Lung (tissue), 12 donors: ENCODE measurements around the gene SLC41A2. TPM values are rescaled to one million over a fixed set of nuclear protein-coding genes. Genes with fewer than 3 reads are reported as not detected.
"Not testable (repeated sequence)": the region's sequence is repeated elsewhere in the genome, so short reads cannot be mapped to it uniquely, and the experiment has no call there.

ENCODE experiments used
- ATAC-seq: fragments of 200-7000 bp; cut with Tn5 transposase; one replicate; pipeline ENCODE4 v1.9.1; 2020; ENCODE audit warnings: moderate number of reproducible peaks; ENCODE audit not compliant: insufficient read depth, low FRiP score
- DNase-seq, 3 donors: peaks; one replicate each; pipeline ENCODE4 v3.0.0-alpha.2; 2013 to 2017
- H3K27ac ChIP-seq, 2 donors: one replicate each; pipeline ENCODE4 v1.5.1; 2013; ENCODE audit warnings: mild to moderate bottlenecking in 2 of 2, moderate library complexity in 2 of 2, control low read depth in 1 of 2, inconsistent platforms in 1 of 2, low read depth in 1 of 2, low read length in 1 of 2
- H3K27me3 ChIP-seq, 3 donors: one replicate each; pipeline ENCODE4 v1.5.1; 2013; ENCODE audit warnings: low read length in 2 of 3; ENCODE audit not compliant: control insufficient read depth in 3 of 3, insufficient read depth in 3 of 3
- H3K36me3 ChIP-seq, 4 donors: one replicate each; pipeline ENCODE4 v1.5.1; 2013; ENCODE audit warnings: low read length in 4 of 4, mild to moderate bottlenecking in 1 of 4, moderate library complexity in 1 of 4; ENCODE audit not compliant: control insufficient read depth in 4 of 4, insufficient read depth in 4 of 4
- H3K4me1 ChIP-seq, 5 donors: one replicate each; pipeline ENCODE4 v1.5.1; 2013; ENCODE audit warnings: low read length in 5 of 5, mild to moderate bottlenecking in 2 of 5, moderate library complexity in 1 of 5; ENCODE audit not compliant: control insufficient read depth in 5 of 5, insufficient read depth in 5 of 5
- H3K4me3 ChIP-seq: one replicate; pipeline ENCODE4 v1.5.1; 2013; ENCODE audit warnings: mild to moderate bottlenecking, control low read depth, moderate library complexity
- H3K9ac ChIP-seq, 2 donors: one replicate each; pipeline ENCODE4 v1.5.1; 2013; ENCODE audit warnings: low read length in 2 of 2, control low read depth in 1 of 2; ENCODE audit not compliant: insufficient read depth in 1 of 2
- H3K9me3 ChIP-seq, 4 donors: one replicate each; pipeline ENCODE4 v1.5.1; 2013; ENCODE audit warnings: low read length in 3 of 4, mild to moderate bottlenecking in 1 of 4, moderate library complexity in 1 of 4; ENCODE audit not compliant: control insufficient read depth in 4 of 4, insufficient read depth in 3 of 4
- CTCF ChIP-seq: IDR thresholded peaks from 2 replicates; pipeline ENCODE4 v1.5.1; 2012; ENCODE audit warnings: mild to moderate bottlenecking; ENCODE audit errors: control extremely low read depth, extremely low read depth
- WGBS, 2 donors: extraction: QIAGEN DNeasy Blood & Tissue Kit; methylation state at CpG; one replicate each; pipeline ENCODE4 v1.1.7; 2013; 5-methylcytosine and 5-hydroxymethylcytosine counted together
- polyA plus RNA-seq, 2 donors: library from polyadenylated mRNA; stranded (reverse); fragments of 200-250 nt; gene quantifications; one replicate each; pipeline ENCODE4 v1.2.1, GENCODE V29; 2013
- total RNA-seq, 2 donors: library from RNA; depleted of rRNA in 1 of 2; stranded (reverse); fragments of >200 nt in 1 of 2; gene quantifications; one replicate each; pipeline ENCODE4 v1.2.1, GENCODE V29; 2014 to 2021
- donor health status: control.
- donor health status: control.
- donor health status: Bipolar disorder and iron deficiency.
- donor health status: healthy.
- donor health status: DM: yes; HTN: yes; CAD: no.

Gene SLC41A2
- total and polyA plus RNA-seq, 4 donors, result 6.2 to 64.7 (median 24.7) TPM

- WGBS, 2 donors, result 93 to 94% methylated on average over 4 of the region's 4 CpGs
- no peak for ATAC-seq
- Histone ChIP-seq H3K27ac (no peak overlapping the region), H3K27me3 (no peaks in the 10 kb centered on the region), H3K9me3 (no peaks in the 10 kb centered on the region), H3K4me1 (peaks cover 0 to 9% (median 5%) of the 10 kb centered on the region in 5 donors), H3K9ac (no peak overlapping the region), H3K4me3 (no peak overlapping the region), H3K36me3 (peaks cover 0 to 9% (median 5%) of the 10 kb centered on the region in 4 donors)
- DNase-seq, result no peak
- no peak for TF ChIP-seq CTCF
Measured at GRCh38 chr12:104985206-104985605, 27.1 kb upstream of the SLC41A2 start.

GRCh38 chr12:104977688-104978087 lies 19.6 kb upstream of the SLC41A2 start:
- ATAC-seq, H3K27me3 ChIP-seq, H3K36me3 ChIP-seq, H3K27ac ChIP-seq, H3K9me3 ChIP-seq, H3K9ac ChIP-seq, DNase-seq, H3K4me3 ChIP-seq, H3K4me1 ChIP-seq: not testable (repeated sequence)
- WGBS, 2 donors, result 93 to 95% methylated on average over 15 of the region's 15 CpGs

DNA sequence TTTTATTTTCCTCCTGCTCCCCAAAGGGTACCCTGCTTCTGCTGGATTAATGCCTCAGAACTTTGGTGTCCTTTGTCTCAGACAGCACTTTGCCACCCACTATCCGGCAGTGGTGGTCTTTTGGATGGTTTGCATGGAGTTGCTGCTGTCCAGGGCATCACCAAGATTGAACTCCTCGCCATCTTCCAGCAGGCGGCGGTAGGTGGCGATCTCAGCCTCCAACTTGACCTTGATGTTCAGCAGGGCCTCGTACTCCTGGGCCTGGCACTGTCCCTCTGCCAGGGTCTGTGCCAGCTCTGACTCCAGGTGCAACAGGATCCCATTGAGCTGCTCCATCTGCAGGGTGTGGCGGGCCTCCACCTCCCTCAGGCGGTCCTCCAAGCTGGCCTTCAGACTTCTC lies 18.6 kb upstream of the SLC41A2 start:
- H3K9ac ChIP-seq, result no peak overlapping the region
- no peak for ATAC-seq
- no peak for DNase-seq
- no peaks in the 10 kb centered on the region for H3K9me3 ChIP-seq
- H3K27me3 ChIP-seq, result no peaks in the 10 kb centered on the region
- H3K27ac ChIP-seq, result no peak overlapping the region
- 76 to 83% methylated on average over 8 of the region's 8 CpGs for WGBS, 2 donors
- no peak overlapping the region for H3K4me3 ChIP-seq
- H3K36me3 ChIP-seq, result no peaks in the 10 kb centered on the region
- TF ChIP-seq CTCF, result no peak
- no peaks in the 10 kb centered on the region for H3K4me1 ChIP-seq

- no peaks in the 10 kb centered on the region for H3K4me1 ChIP-seq
- H3K27me3 ChIP-seq, result no peaks in the 10 kb centered on the region
- H3K9ac ChIP-seq, result no peak overlapping the region
- DNase-seq (no peak), ATAC-seq (no peak)
- 69 to 75% methylated on average over 4 of the region's 4 CpGs for WGBS, 2 donors
- no peak overlapping the region for H3K27ac ChIP-seq
- no peaks in the 10 kb centered on the region for H3K9me3 ChIP-seq
- H3K4me3 ChIP-seq, result no peak overlapping the region
- no peak for TF ChIP-seq CTCF
- no peaks in the 10 kb centered on the region for H3K36me3 ChIP-seq
Measured at GRCh38 chr12:104975587-104976343, 17.7 kb upstream of the SLC41A2 start.
